OCI-LY1 (cell line): Measurements from ENCODE around the gene PTP4A1.

Experiments
- H2AFZ ChIP-seq: fragments of 200-600 bp; sonication (generic), shearing (Covaris generic); 2 replicates; pipeline ENCODE4 v1.6.0; 2014; ENCODE audit warnings: antibody characterized with exemption, mild to moderate bottlenecking, low read length
- H3F3A ChIP-seq: fragments of 200-600 bp; sonication (generic), shearing (Covaris generic); 2 replicates; pipeline ENCODE4 v1.6.0; 2014; ENCODE audit warnings: mild to moderate bottlenecking, antibody characterized with exemption, low read length, moderate library complexity; ENCODE audit not compliant: insufficient read depth
- H3K27ac ChIP-seq: fragments of 200-600 bp; sonication (generic); 2 replicates; pipeline ENCODE4 v1.5.1; 2014; ENCODE audit warnings: low read length, mixed run types, mild to moderate bottlenecking, low read depth; ENCODE audit not compliant: poor library complexity, severe bottlenecking
- H3K27me3 ChIP-seq: fragments of 200-600 bp; sonication (generic); 2 replicates; pipeline ENCODE4 v1.6.0; 2014; ENCODE audit warnings: antibody characterized with exemption, mild to moderate bottlenecking, low read length, moderate library complexity; ENCODE audit not compliant: insufficient read depth
- H3K36me3 ChIP-seq: fragments of 200-600 bp; sonication (generic); 2 replicates; pipeline ENCODE4 v1.6.1; 2014; ENCODE audit warnings: mild to moderate bottlenecking, antibody characterized with exemption, low read length, moderate library complexity, mixed read lengths; ENCODE audit not compliant: insufficient read depth
- H3K4me1 ChIP-seq: fragments of 200-600 bp; sonication (generic); 2 replicates; pipeline ENCODE4 v1.5.1; 2014; ENCODE audit warnings: mild to moderate bottlenecking, low read length, moderate library complexity; ENCODE audit not compliant: insufficient read depth, severe bottlenecking
- H3K4me2 ChIP-seq: fragments of 200-600 bp; sonication (generic), shearing (Covaris generic); 2 replicates; pipeline ENCODE4 v1.6.1; 2014; ENCODE audit warnings: low read length
- H3K4me3 ChIP-seq: fragments of 200-600 bp; sonication (generic); 2 replicates; pipeline ENCODE4 v1.5.1; 2014; ENCODE audit warnings: low read length, low read depth, mild to moderate bottlenecking, mixed read lengths; ENCODE audit not compliant: poor library complexity, severe bottlenecking
- H3K79me2 ChIP-seq: fragments of 200-600 bp; shearing (Covaris generic); 2 replicates; pipeline ENCODE4 v1.6.1; 2016; ENCODE audit warnings: mixed run types, low read length, mixed read lengths; ENCODE audit not compliant: insufficient read depth
- H3K9ac ChIP-seq: fragments of 200-600 bp; sonication (generic), shearing (Covaris generic); 2 replicates; pipeline ENCODE4 v1.6.1; 2014; ENCODE audit warnings: mild to moderate bottlenecking, low read length, mixed read lengths
- H3K9me2 ChIP-seq: fragments of 200-600 bp; sonication (generic), shearing (Covaris generic); 2 replicates; pipeline ENCODE4 v1.6.1; 2014; ENCODE audit warnings: low read depth, mild to moderate bottlenecking, low read length, mixed read lengths
- H3K9me3 ChIP-seq: fragments of 200-600 bp; shearing (Covaris generic); 2 replicates; pipeline ENCODE4 v1.6.1; 2014; ENCODE audit warnings: low read length, mixed read lengths
- H4K20me1 ChIP-seq: fragments of 200-600 bp; sonication (generic), shearing (Covaris generic); 2 replicates; pipeline ENCODE4 v1.6.0; 2016; ENCODE audit warnings: mild to moderate bottlenecking, low read length; ENCODE audit not compliant: insufficient read depth
- CTCF ChIP-seq: fragments of 200-600 bp; sonication (generic), shearing (Covaris generic); IDR thresholded peaks from 2 replicates; pipeline ENCODE4 v1.5.1; 2017; ENCODE audit warnings: mild to moderate bottlenecking, antibody characterized with exemption, low read length, moderate library complexity, mixed read lengths
- EZH2 ChIP-seq: fragments of 200-600 bp; sonication (generic), shearing (Covaris generic); IDR thresholded peaks from 2 replicates; pipeline ENCODE4 v1.8.0; 2017; ENCODE audit warnings: borderline replicate concordance, mixed run types, mild to moderate bottlenecking, antibody characterized with exemption, low read length, moderate library complexity, mixed read lengths

Gene PTP4A1

GRCh38 chr6:63549076-63549475, 23.2 kb upstream of the PTP4A1 start:
- Histone ChIP-seq H3K9ac (no peak overlapping the region), H3K4me3 (no peak overlapping the region), H4K20me1 (no peaks in the 10 kb centered on the region), H3K9me3 (no peaks in the 10 kb centered on the region), H3K4me2 (no peak overlapping the region), H3K79me2 (no peaks in the 10 kb centered on the region), H3K36me3 (no peaks in the 10 kb centered on the region), H3K9me2 (no peaks in the 10 kb centered on the region), H3F3A (no peaks in the 10 kb centered on the region), H2AFZ (no peak overlapping the region), H3K4me1 (no peaks in the 10 kb centered on the region), H3K27ac (no peak overlapping the region), H3K27me3 (no peaks in the 10 kb centered on the region)
- TF ChIP-seq CTCF = no peak
- no peak for TF ChIP-seq EZH2

DNA sequence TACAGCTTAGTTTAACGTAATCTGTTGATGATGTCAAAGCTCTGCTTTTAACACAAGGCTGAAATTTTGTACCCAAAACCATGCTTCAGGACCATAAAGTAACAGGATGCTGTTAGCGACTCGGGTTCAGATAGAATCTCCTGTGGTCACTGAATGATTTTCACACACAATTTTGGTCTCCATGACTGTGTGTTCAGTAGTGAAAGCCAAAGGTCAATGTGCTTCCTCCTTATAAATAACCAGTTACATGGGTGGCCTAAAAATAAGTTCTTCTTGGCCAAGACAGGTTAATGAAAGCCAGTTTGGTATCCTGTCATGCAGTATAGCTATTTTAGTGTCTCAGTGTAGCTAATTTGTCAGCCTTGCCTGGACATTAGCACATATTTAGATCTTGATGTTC, 19.1 kb upstream of the PTP4A1 start:
- Histone ChIP-seq H3K9ac (no peak overlapping the region), H2AFZ (no peak overlapping the region), H3K36me3 (no peaks in the 10 kb centered on the region), H3F3A (no peaks in the 10 kb centered on the region), H4K20me1 (no peaks in the 10 kb centered on the region), H3K79me2 (no peaks in the 10 kb centered on the region), H3K4me3 (no peak overlapping the region), H3K27ac (no peak overlapping the region), H3K9me2 (no peaks in the 10 kb centered on the region), H3K27me3 (no peaks in the 10 kb centered on the region), H3K4me1 (no peaks in the 10 kb centered on the region), H3K9me3 (no peaks in the 10 kb centered on the region), H3K4me2 (no peak overlapping the region)
- TF ChIP-seq CTCF = no peak
- no peak for TF ChIP-seq EZH2

GRCh38 chr6:63553900-63554299, 18.4 kb upstream of the PTP4A1 start:
- Histone ChIP-seq H3K36me3 (no peaks in the 10 kb centered on the region), H3K27me3 (no peaks in the 10 kb centered on the region), H3K4me3 (no peak overlapping the region), H2AFZ (no peak overlapping the region), H3K9ac (no peak overlapping the region), H3K27ac (no peak overlapping the region), H4K20me1 (no peaks in the 10 kb centered on the region), H3K79me2 (no peaks in the 10 kb centered on the region), H3K9me3 (no peaks in the 10 kb centered on the region), H3K4me2 (no peak overlapping the region), H3K9me2 (no peaks in the 10 kb centered on the region), H3K4me1 (no peaks in the 10 kb centered on the region), H3F3A (no peaks in the 10 kb centered on the region)
- TF ChIP-seq EZH2 (no peak), CTCF (no peak)
